OCI-LY3 (cell line): ENCODE results near the gene ESF1.

Experiments used
- H2AFZ ChIP-seq: fragments of 200-600, 300-600 bp; shearing (Covaris generic); 2 replicates; pipeline ENCODE4 v1.6.0; 2014; ENCODE audit warnings: antibody characterized with exemption, low read depth, low read length
- H3K27ac ChIP-seq: fragments of 200-600, 300-600 bp; sonication (generic); 2 replicates; pipeline ENCODE4 v1.5.1; 2014; ENCODE audit warnings: mild to moderate bottlenecking, low read length, moderate library complexity, mixed read lengths
- H3K27me3 ChIP-seq: fragments of 200-600, 300-600 bp; sonication (generic); 2 replicates; pipeline ENCODE4 v1.6.1; 2014; ENCODE audit warnings: low read depth, low read length, mixed read lengths
- H3K36me3 ChIP-seq: fragments of 200-600, 300-600 bp; sonication (generic); replicated peaks from 2 replicates; pipeline ENCODE3; 2014; ENCODE audit warnings: low read depth, low read length, mixed read lengths
- H3K4me1 ChIP-seq: fragments of 300-600, 200-600 bp; sonication (generic); 2 replicates; pipeline ENCODE4 v1.6.1; 2014; ENCODE audit warnings: low read length, mixed read lengths
- H3K4me2 ChIP-seq: fragments of 200-600, 300-600 bp; sonication (generic); 2 replicates; pipeline ENCODE4 v1.6.1; 2014; ENCODE audit warnings: low read length, mixed read lengths
- H3K4me3 ChIP-seq: fragments of 300-600, 200-600 bp; sonication (generic); 2 replicates; pipeline ENCODE4 v1.5.1; 2014; ENCODE audit warnings: antibody characterized with exemption, mild to moderate bottlenecking, low read length, moderate library complexity
- H3K79me2 ChIP-seq: fragments of 300-600, 200-600 bp; shearing (Covaris generic); 2 replicates; pipeline ENCODE4 v1.6.1; 2014; ENCODE audit warnings: mild to moderate bottlenecking, low read length, mixed read lengths
- H3K9ac ChIP-seq: fragments of 300-600, 200-600 bp; shearing (Covaris generic); 2 replicates; pipeline ENCODE4 v1.6.0; 2014; ENCODE audit warnings: mild to moderate bottlenecking, low read length, moderate library complexity
- H3K9me3 ChIP-seq: fragments of 200-600, 300-600 bp; shearing (Covaris generic); 2 replicates; pipeline ENCODE4 v1.6.1; 2014; ENCODE audit warnings: low read length, mixed read lengths; ENCODE audit not compliant: insufficient read depth
- H4K20me1 ChIP-seq: fragments of 200-600, 300-600 bp; sonication (generic); 2 replicates; pipeline ENCODE4 v1.6.1; 2016; ENCODE audit warnings: low read length, mixed read lengths; ENCODE audit not compliant: insufficient read depth
- EZH2phosphoT487 ChIP-seq: fragments of 200-600 bp; shearing (Covaris generic); IDR thresholded peaks from 2 replicates; pipeline ENCODE4 v1.6.1; 2018; ENCODE audit warnings: antibody characterized with exemption, mixed run types, low read depth
- TF ChIP-seq, protein P1 (sequence below): fragments of 200-600, 300-600 bp; sonication (generic); IDR thresholded peaks from 2 replicates; pipeline ENCODE4 v1.5.1; 2014; ENCODE audit warnings: antibody characterized with exemption, low read length, low read depth

Gene ESF1

DNA sequence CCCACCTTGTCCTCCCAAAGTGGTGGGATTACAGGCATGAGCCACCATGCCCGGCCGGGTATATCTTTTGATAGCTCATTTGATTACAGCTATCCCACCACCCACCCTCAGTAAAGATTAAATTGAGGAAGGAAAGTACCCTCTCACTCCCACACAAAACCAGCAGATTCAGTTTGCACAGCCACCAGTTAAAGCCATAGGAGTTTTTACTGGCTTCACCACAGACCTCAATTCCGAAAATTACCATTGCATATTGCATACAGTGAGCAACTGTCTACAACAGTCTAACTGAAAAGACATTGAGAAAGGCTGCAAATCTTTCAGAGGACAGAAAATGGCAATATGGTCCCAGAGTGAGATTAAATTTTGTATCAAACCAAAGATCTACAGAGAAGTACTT, 34.9 kb downstream of the ESF1 start:
- H3K27me3 ChIP-seq, result no peaks in the 10 kb centered on the region
- no peaks in the 10 kb centered on the region for H3K9me3 ChIP-seq
- H3K4me1 ChIP-seq, result no peaks in the 10 kb centered on the region
- no peaks in the 10 kb centered on the region for H3K79me2 ChIP-seq
- H3K9ac ChIP-seq, result no peak overlapping the region
- no peak overlapping the region for H2AFZ ChIP-seq
- no peak overlapping the region for H3K4me3 ChIP-seq
- no peaks in the 10 kb centered on the region for H4K20me1 ChIP-seq
- H3K4me2 ChIP-seq, result no peak overlapping the region
- peaks cover 40% of the 10 kb centered on the region for H3K36me3 ChIP-seq
- no peak overlapping the region for H3K27ac ChIP-seq
- no peak for TF ChIP-seq EZH2phosphoT487
- TF ChIP-seq, protein P1, sequence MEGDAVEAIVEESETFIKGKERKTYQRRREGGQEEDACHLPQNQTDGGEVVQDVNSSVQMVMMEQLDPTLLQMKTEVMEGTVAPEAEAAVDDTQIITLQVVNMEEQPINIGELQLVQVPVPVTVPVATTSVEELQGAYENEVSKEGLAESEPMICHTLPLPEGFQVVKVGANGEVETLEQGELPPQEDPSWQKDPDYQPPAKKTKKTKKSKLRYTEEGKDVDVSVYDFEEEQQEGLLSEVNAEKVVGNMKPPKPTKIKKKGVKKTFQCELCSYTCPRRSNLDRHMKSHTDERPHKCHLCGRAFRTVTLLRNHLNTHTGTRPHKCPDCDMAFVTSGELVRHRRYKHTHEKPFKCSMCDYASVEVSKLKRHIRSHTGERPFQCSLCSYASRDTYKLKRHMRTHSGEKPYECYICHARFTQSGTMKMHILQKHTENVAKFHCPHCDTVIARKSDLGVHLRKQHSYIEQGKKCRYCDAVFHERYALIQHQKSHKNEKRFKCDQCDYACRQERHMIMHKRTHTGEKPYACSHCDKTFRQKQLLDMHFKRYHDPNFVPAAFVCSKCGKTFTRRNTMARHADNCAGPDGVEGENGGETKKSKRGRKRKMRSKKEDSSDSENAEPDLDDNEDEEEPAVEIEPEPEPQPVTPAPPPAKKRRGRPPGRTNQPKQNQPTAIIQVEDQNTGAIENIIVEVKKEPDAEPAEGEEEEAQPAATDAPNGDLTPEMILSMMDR, result no peak

DNA sequence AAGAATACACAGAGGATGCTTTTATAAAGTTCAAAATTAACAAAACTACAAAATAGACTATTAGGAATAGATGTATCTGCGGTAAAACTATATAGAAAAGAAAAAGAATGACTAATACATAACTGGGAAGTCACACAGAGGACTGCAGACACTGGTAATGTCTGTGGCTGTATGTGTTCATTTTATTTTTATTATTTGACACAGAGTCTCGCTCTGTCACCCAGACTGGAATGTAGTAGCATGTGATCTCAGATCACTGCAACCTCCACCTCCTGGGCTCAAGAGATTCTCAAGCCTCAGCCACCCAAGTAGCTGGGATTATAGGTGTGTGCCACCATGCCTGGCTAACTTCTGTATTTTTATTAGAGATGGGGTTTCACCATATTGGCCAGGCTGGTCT, 38.9 kb downstream of the ESF1 start:
- H3K36me3 ChIP-seq, result peaks cover 57% of the 10 kb centered on the region
- no peak overlapping the region for H2AFZ ChIP-seq
- H3K27me3 ChIP-seq, result no peaks in the 10 kb centered on the region
- H3K9me3 ChIP-seq, result peaks cover 6% of the 10 kb centered on the region; the same call in 1 of the 2 replicates
- no peak overlapping the region for H3K27ac ChIP-seq
- no peak overlapping the region for H3K9ac ChIP-seq
- H3K4me1 ChIP-seq, result no peaks in the 10 kb centered on the region
- H3K79me2 ChIP-seq, result no peaks in the 10 kb centered on the region
- no peak for TF ChIP-seq EZH2phosphoT487
- TF ChIP-seq, protein P1, result no peak
- no peak overlapping the region for H3K4me2 ChIP-seq
- H3K4me3 ChIP-seq, result no peak overlapping the region
- H4K20me1 ChIP-seq, result no peaks in the 10 kb centered on the region

DNA sequence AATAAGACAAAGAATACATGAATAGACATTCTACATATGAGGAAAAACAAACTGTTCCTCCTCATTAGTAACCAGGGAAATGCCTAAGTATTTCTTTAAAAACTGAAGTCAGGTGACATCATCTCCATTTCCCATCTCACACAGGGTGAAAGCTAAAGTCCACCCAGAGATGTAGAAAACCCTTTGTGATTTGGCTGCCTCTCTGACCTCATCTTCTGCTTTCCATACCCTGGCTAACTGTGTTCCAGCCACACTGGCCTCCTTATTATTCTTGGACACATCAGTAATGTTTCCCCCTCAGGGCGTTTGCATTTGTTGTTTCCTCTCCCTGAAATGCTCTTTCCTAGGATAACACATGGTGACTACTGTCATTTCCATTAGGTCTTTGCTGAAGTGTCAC, 40.4 kb downstream of the ESF1 start:
- Histone ChIP-seq H2AFZ (no peak overlapping the region), H3K79me2 (no peaks in the 10 kb centered on the region), H4K20me1 (no peaks in the 10 kb centered on the region), H3K4me1 (no peaks in the 10 kb centered on the region), H3K4me2 (no peak overlapping the region), H3K9ac (no peak overlapping the region), H3K36me3 (peaks cover 61% of the 10 kb centered on the region), H3K27ac (no peak overlapping the region), H3K27me3 (no peaks in the 10 kb centered on the region), H3K9me3 (peaks cover 12% of the 10 kb centered on the region), H3K4me3 (no peak overlapping the region)
- TF ChIP-seq, protein P1, result no peak
- no peak for TF ChIP-seq EZH2phosphoT487

DNA sequence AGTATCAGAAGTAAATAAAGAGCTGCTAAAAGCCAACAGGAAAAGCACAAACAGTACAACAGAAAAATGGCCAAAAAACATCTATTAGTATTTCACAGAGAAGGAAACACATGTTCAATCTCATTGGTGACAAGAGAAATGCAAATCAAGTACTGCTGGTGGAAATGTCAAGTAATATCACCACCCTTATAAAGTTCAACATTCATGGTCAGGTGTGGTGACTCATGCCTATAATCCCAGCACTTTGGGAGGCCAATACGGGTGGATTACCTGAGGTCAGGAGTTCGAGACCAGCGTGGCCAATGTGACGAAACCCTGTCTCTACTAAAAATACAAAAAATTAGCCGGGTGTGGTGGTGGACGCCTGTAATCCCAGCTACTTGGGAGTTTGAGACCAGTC, 42.8 kb downstream of the ESF1 start:
- H2AFZ ChIP-seq, result no peak overlapping the region
- no peaks in the 10 kb centered on the region for H3K4me1 ChIP-seq
- no peak overlapping the region for H3K27ac ChIP-seq
- H3K27me3 ChIP-seq, result no peaks in the 10 kb centered on the region
- H3K36me3 ChIP-seq, result peaks cover 66% of the 10 kb centered on the region
- no peak for TF ChIP-seq EZH2phosphoT487
- TF ChIP-seq, protein P1, result no peak
- no peak overlapping the region for H3K4me3 ChIP-seq
- no peak overlapping the region for H3K4me2 ChIP-seq
- H3K79me2 ChIP-seq, result no peaks in the 10 kb centered on the region
- no peak overlapping the region for H3K9ac ChIP-seq
- peaks cover 12% of the 10 kb centered on the region for H3K9me3 ChIP-seq
- no peaks in the 10 kb centered on the region for H4K20me1 ChIP-seq
